Neural cell (in vitro differentiated cells): ENCODE data around the gene IP6K1. TPM values are rescaled to one million over a fixed set of nuclear protein-coding genes. Genes with fewer than 3 reads are reported as not detected.
A peak's percentile ranks its signal among the peaks of the same experiment; 100 is the strongest.

Experiments used
- H2AFZ ChIP-seq: fragments of 200-600, 300-800 bp; sonication (generic), shearing (Covaris generic); 2 replicates; pipeline ENCODE4 v1.6.0; 2014; ENCODE audit warnings: low read depth, mild to moderate bottlenecking, antibody characterized with exemption, low read length, moderate library complexity
- H3F3A ChIP-seq: fragments of 200-600 bp; shearing (Covaris generic); 2 replicates; pipeline ENCODE4 v1.6.1; 2016; ENCODE audit warnings: mild to moderate bottlenecking, moderate library complexity, mixed read lengths, antibody characterized with exemption, low read length; ENCODE audit not compliant: insufficient read depth, poor library complexity, severe bottlenecking
- H3K27ac ChIP-seq: fragments of 200-600, 300-800 bp; sonication (generic), shearing (Covaris generic); 2 replicates; pipeline ENCODE4 v1.5.1; 2014; ENCODE audit warnings: mild to moderate bottlenecking, low read length, moderate library complexity
- H3K27me3 ChIP-seq: fragments of 300-800, 200-600 bp; sonication (generic), shearing (Covaris generic); 2 replicates; pipeline ENCODE4 v1.6.0; 2014; ENCODE audit warnings: mild to moderate bottlenecking, low read depth, low read length, moderate library complexity; ENCODE audit not compliant: insufficient read depth
- H3K36me3 ChIP-seq: fragments of 300-800, 200-600 bp; sonication (generic), shearing (Covaris generic); 2 replicates; pipeline ENCODE4 v1.5.1; 2014; ENCODE audit warnings: mild to moderate bottlenecking, antibody characterized with exemption, low read length, moderate library complexity; ENCODE audit not compliant: insufficient read depth
- H3K4me2 ChIP-seq: fragments of 300-800, 200-600 bp; sonication (generic), shearing (Covaris generic); 2 replicates; pipeline ENCODE4 v1.6.0; 2014; ENCODE audit warnings: mild to moderate bottlenecking, low read length
- H3K4me3 ChIP-seq: fragments of 300-800, 200-600 bp; sonication (generic), shearing (Covaris generic); 2 replicates; pipeline ENCODE4 v1.5.1; 2014; ENCODE audit warnings: mild to moderate bottlenecking, low read length, moderate library complexity
- H3K79me2 ChIP-seq: fragments of 200-600 bp; shearing (Covaris generic); replicated peaks from 2 replicates; pipeline ENCODE4 v1.6.0; 2014; ENCODE audit warnings: mild to moderate bottlenecking, low read length, moderate library complexity; ENCODE audit not compliant: insufficient read depth
- H3K9ac ChIP-seq: fragments of 300-800, 200-600 bp; sonication (generic), shearing (Covaris generic); 2 replicates; pipeline ENCODE4 v1.6.1; 2016; ENCODE audit warnings: mild to moderate bottlenecking, low read length, mixed read lengths
- H3K9me2 ChIP-seq: fragments of 200-600 bp; shearing (Covaris generic); 2 replicates; pipeline ENCODE4 v1.6.1; 2016; ENCODE audit warnings: mild to moderate bottlenecking, low read length, mixed read lengths; ENCODE audit not compliant: insufficient read depth
- H3K9me3 ChIP-seq: fragments of 200-600, 300-800 bp; sonication (generic), shearing (Covaris generic); 2 replicates; pipeline ENCODE4 v1.6.1; 2016; ENCODE audit warnings: mild to moderate bottlenecking, mixed run types, low read length, moderate library complexity, mixed read lengths
- H4K20me1 ChIP-seq: fragments of 200-600 bp; shearing (Covaris generic); 2 replicates; pipeline ENCODE4 v1.6.1; 2016; ENCODE audit warnings: mild to moderate bottlenecking, mixed run types; ENCODE audit not compliant: insufficient read depth
- EP300 ChIP-seq: fragments of 450-650 bp; conservative IDR thresholded peaks from 2 replicates; pipeline ENCODE4 v1.6.1; 2014; ENCODE audit warnings: antibody characterized with exemption, mild to moderate bottlenecking, moderate library complexity; ENCODE audit not compliant: poor library complexity, severe bottlenecking
- EZH2 ChIP-seq: fragments of 200-600, 300-800 bp; shearing (Covaris generic), sonication (generic); IDR thresholded peaks from 2 replicates; pipeline ENCODE4 v1.6.1; 2014; ENCODE audit warnings: antibody characterized with exemption, low read length, borderline replicate concordance, mild to moderate bottlenecking; ENCODE audit not compliant: insufficient read depth, poor library complexity, severe bottlenecking
- MXI1 ChIP-seq: fragments of 450-650 bp; conservative IDR thresholded peaks from 2 replicates; pipeline ENCODE4 v1.6.1; 2014; ENCODE audit warnings: antibody characterized with exemption, mild to moderate bottlenecking; ENCODE audit not compliant: poor library complexity, severe bottlenecking
- POLR2AphosphoS5 ChIP-seq: IDR thresholded peaks from 2 replicates; pipeline ENCODE4 v1.6.1; 2012
- RAD21 ChIP-seq: fragments of 450-650 bp; conservative IDR thresholded peaks from 2 replicates; pipeline ENCODE4 v1.6.1; 2014; ENCODE audit warnings: antibody characterized with exemption, mild to moderate bottlenecking, moderate library complexity
- SMC3 ChIP-seq: fragments of 450-650 bp; conservative IDR thresholded peaks from 2 replicates; pipeline ENCODE4 v1.6.1; 2014; ENCODE audit warnings: antibody characterized with exemption, mild to moderate bottlenecking, moderate library complexity; ENCODE audit not compliant: poor library complexity
- TAF1 ChIP-seq: IDR thresholded peaks from 2 replicates; pipeline ENCODE4 v1.6.1; 2012; ENCODE audit warnings: low read depth
- polyA plus RNA-seq: library from polyadenylated mRNA; depleted of rRNA; stranded (reverse); fragments of >200 nt; gene quantifications from 2 replicates; pipeline ENCODE4 v1.2.3, GENCODE V29; 2014
- TF ChIP-seq, protein P1 (sequence below): fragments of 450-650 bp; IDR thresholded peaks from 2 replicates; pipeline ENCODE4 v1.5.1; 2014; ENCODE audit warnings: antibody characterized with exemption, mild to moderate bottlenecking, moderate library complexity; ENCODE audit not compliant: poor library complexity, severe bottlenecking
- TF ChIP-seq, protein P2 (sequence below): IDR thresholded peaks from 2 replicates; pipeline ENCODE4 v1.6.1; 2012; ENCODE audit warnings: borderline replicate concordance

The IP6K1 gene
- polyA plus RNA-seq, 1 donor from 2014 or later = 52.7 TPM

DNA sequence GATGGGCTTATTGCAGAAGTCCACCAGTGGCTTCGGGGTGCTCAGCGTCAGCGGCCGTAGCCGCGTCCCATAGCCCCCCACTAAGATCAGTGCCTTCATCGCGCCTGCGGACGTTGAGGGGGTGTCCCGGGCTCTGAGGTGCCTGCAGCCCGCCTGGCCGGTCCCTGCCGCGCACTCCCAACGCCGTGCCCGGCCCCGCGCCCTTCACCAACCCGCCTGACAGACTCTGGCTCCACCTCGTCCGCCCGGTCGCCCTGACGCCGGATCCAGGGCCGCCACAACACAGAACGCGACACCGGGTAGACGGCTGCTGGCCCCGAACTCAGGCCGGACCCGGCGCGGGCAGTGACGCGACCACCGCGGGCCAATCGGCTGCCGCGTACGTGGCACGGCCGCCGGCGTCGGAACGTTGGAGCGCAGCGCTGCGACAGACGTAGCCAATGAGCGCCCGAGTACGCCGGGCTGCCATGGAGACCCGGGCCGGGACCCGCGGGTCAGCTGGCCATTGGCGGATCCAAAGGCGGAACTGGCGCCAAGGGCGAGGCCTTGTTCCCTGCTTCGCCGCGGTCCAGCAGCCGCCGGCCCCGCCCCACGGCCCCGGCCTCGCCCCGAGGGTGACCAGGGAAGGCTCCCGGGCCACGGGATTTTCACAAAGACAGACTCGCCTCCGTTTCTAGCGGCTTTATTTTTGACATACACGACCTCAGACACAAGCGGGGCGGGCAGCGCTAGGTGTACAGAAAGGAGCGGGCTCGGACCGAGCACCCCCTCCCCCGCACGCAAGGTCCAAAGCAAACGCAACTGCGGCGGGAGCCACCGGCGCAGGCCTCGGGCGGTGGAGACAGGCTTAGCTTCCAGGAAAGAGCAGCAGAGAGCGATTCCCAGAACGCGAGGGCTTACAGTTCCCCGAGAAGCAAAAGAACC lies 62.5 kb downstream of the IP6K1 start, which contains the start of gene GMPPB:
TSS of gene GMPPB (minus strand) at position 324 of the 924 bp plus-strand sequence. CDS start at position 99, 225 bp downstream.
- no peaks in the 10 kb centered on the region for H3K36me3 ChIP-seq
- H3K27ac ChIP-seq = peak within 1 kb of the TSS; percentile 82
- no peaks in the 10 kb centered on the region for H3K9me3 ChIP-seq
- TF ChIP-seq TAF1 = peak; percentile 9
- TF ChIP-seq, protein P1, sequence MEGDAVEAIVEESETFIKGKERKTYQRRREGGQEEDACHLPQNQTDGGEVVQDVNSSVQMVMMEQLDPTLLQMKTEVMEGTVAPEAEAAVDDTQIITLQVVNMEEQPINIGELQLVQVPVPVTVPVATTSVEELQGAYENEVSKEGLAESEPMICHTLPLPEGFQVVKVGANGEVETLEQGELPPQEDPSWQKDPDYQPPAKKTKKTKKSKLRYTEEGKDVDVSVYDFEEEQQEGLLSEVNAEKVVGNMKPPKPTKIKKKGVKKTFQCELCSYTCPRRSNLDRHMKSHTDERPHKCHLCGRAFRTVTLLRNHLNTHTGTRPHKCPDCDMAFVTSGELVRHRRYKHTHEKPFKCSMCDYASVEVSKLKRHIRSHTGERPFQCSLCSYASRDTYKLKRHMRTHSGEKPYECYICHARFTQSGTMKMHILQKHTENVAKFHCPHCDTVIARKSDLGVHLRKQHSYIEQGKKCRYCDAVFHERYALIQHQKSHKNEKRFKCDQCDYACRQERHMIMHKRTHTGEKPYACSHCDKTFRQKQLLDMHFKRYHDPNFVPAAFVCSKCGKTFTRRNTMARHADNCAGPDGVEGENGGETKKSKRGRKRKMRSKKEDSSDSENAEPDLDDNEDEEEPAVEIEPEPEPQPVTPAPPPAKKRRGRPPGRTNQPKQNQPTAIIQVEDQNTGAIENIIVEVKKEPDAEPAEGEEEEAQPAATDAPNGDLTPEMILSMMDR = peak; percentile 32
- peak; percentile 74 for TF ChIP-seq MXI1
- TF ChIP-seq SMC3 = no peak
- peak; percentile 76 for TF ChIP-seq POLR2AphosphoS5
- no peak for TF ChIP-seq EP300
- no peak for TF ChIP-seq RAD21
- TF ChIP-seq, protein P2, sequence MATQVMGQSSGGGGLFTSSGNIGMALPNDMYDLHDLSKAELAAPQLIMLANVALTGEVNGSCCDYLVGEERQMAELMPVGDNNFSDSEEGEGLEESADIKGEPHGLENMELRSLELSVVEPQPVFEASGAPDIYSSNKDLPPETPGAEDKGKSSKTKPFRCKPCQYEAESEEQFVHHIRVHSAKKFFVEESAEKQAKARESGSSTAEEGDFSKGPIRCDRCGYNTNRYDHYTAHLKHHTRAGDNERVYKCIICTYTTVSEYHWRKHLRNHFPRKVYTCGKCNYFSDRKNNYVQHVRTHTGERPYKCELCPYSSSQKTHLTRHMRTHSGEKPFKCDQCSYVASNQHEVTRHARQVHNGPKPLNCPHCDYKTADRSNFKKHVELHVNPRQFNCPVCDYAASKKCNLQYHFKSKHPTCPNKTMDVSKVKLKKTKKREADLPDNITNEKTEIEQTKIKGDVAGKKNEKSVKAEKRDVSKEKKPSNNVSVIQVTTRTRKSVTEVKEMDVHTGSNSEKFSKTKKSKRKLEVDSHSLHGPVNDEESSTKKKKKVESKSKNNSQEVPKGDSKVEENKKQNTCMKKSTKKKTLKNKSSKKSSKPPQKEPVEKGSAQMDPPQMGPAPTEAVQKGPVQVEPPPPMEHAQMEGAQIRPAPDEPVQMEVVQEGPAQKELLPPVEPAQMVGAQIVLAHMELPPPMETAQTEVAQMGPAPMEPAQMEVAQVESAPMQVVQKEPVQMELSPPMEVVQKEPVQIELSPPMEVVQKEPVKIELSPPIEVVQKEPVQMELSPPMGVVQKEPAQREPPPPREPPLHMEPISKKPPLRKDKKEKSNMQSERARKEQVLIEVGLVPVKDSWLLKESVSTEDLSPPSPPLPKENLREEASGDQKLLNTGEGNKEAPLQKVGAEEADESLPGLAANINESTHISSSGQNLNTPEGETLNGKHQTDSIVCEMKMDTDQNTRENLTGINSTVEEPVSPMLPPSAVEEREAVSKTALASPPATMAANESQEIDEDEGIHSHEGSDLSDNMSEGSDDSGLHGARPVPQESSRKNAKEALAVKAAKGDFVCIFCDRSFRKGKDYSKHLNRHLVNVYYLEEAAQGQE = peak; percentile 64
- TF ChIP-seq EZH2 = no peak
- no peaks in the 10 kb centered on the region for H3K79me2 ChIP-seq
- H3K4me3 ChIP-seq = peak within 1 kb of the TSS; percentile 99
- H4K20me1 ChIP-seq = no peaks in the 10 kb centered on the region
- H3K27me3 ChIP-seq = no peaks in the 10 kb centered on the region
- H3F3A ChIP-seq = no peaks in the 10 kb centered on the region
- H3K4me2 ChIP-seq = peak within 1 kb of the TSS; percentile 84
- peak within 1 kb of the TSS; percentile 19 for H2AFZ ChIP-seq
- H3K9ac ChIP-seq = peak within 1 kb of the TSS; percentile 88
- H3K9me2 ChIP-seq = no peaks in the 10 kb centered on the region

DNA sequence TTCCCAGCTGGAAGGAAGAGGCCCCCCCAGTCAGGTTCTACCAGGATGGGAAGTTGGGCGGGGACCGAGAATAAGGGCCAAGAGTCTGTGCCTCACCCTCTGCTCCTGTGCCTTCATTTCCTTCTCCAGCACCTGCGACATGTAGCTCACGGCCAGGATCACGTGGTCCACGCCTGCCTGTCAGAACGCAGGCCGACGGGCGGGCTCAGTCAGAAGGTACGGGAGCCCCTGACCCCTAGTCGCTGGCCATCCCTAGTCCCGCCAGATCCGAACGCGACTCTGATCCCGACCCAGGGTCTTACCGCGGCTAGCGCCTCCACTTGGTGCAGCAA lies 63.1 kb downstream of the IP6K1 start:
- H3K9me3 ChIP-seq = no peaks in the 10 kb centered on the region
- no peaks in the 10 kb centered on the region for H3K27me3 ChIP-seq
- peak overlapping the region; percentile 99 for H3K4me3 ChIP-seq
- H4K20me1 ChIP-seq = no peaks in the 10 kb centered on the region
- TF ChIP-seq POLR2AphosphoS5 (no peak), RAD21 (no peak), TAF1 (no peak), SMC3 (no peak), EP300 (no peak), EZH2 (no peak)
- H3K9me2 ChIP-seq = no peaks in the 10 kb centered on the region
- H2AFZ ChIP-seq = peak overlapping the region; percentile 19
- H3K27ac ChIP-seq = peak overlapping the region; percentile 82
- H3K36me3 ChIP-seq = no peaks in the 10 kb centered on the region
- peak overlapping the region; percentile 88 for H3K9ac ChIP-seq
- no peaks in the 10 kb centered on the region for H3K79me2 ChIP-seq
- peak overlapping the region; percentile 80 for H3K4me2 ChIP-seq
- no peaks in the 10 kb centered on the region for H3F3A ChIP-seq
